ENCODE measurements around the gene NACC2. TPM values are rescaled to one million over a fixed set of nuclear protein-coding genes. Genes with fewer than 3 reads are reported as not detected.

NACC2 gene
- polyA plus RNA-seq, 1 donor (not counting 4 experiments of a cell fraction or from before 2014, with no cell fraction given), result 4.6 TPM

- H4K20me1 ChIP-seq (ENCODE audit: control insufficient read depth, extremely low read depth, insufficient read depth, low read length), result no peaks in the 10 kb centered on the region
- H3K4me2 ChIP-seq (ENCODE audit: control insufficient read depth, extremely low read depth, insufficient read depth, low read depth, low read length), result peak overlapping the region; percentile 76
- peaks cover 0 to 1% of the 10 kb centered on the region in 2 experiments for H3K36me3 ChIP-seq (ENCODE audit: control insufficient read depth in 2 of 2, extremely low read depth in 1 of 2, insufficient read depth in 2 of 2, low read length in 2 of 2)
- H3K9ac ChIP-seq (ENCODE audit: control insufficient read depth, extremely low read depth, insufficient read depth, low read length), result peak overlapping the region; percentile 54
- peak overlapping the region; percentile 33 for H2AFZ ChIP-seq (ENCODE audit: control insufficient read depth, low read length)
- H3K27ac ChIP-seq (ENCODE audit: control insufficient read depth, insufficient read depth, low read length), result peak overlapping the region; percentile 47
- H3K4me1 ChIP-seq (ENCODE audit: control insufficient read depth, extremely low read depth, insufficient read depth, low read length), result peaks cover 33% of the 10 kb centered on the region
- dilution Hi-C loops (cut with MboI; ENCODE audit: extremely low pct_ligation_motif_present, low sequenced_read_pairs), result no loop called here
- no peaks in the 10 kb centered on the region for H3K79me2 ChIP-seq (ENCODE audit: control insufficient read depth, insufficient read depth, low read length)
- H3K27me3 ChIP-seq (ENCODE audit: control insufficient read depth, extremely low read depth, insufficient read depth, low read length), result peaks cover 31% of the 10 kb centered on the region
- H3K4me3 ChIP-seq (ENCODE audit: control insufficient read depth in 2 of 3, extremely low read depth in 1 of 3, insufficient read depth in 2 of 3, low read depth in 1 of 3, low read length in 3 of 3), result peak overlapping the region in 2 of 3 experiments; percentile 14 to 43
- DNase-seq (ENCODE audit: low read depth, low spot score) (no peak), FAIRE-seq (no peak)
- H3K9me1 ChIP-seq (ENCODE audit: control insufficient read depth, extremely low read depth, insufficient read depth, low read length), result no peaks in the 10 kb centered on the region
- H3K9me3 ChIP-seq (ENCODE audit: control insufficient read depth, low read depth, low read length), result peaks cover 6% of the 10 kb centered on the region
- TF ChIP-seq CTCF (optimal IDR thresholded peaks at IDR 0.05 in 1 of 3, IDR thresholded peaks at IDR 0.05 in 1 of 3, conservative IDR thresholded peaks at IDR 0.05 in 1 of 3; ENCODE audit: extremely low read depth in 1 of 3, insufficient read depth in 2 of 3, low read length in 3 of 3) (no peak), EZH2 (IDR thresholded peaks at IDR 0.05; ENCODE audit: low read length) (no peak)
Measured at GRCh38 chr9:136108648-136109266, 13.7 kb upstream of the NACC2 start.

GRCh38 chr9:136107953-136108647 is 13.0 kb upstream of the NACC2 start:
- DNase-seq (ENCODE audit: low read depth, low spot score) (peak; percentile 96), FAIRE-seq (peak; percentile 83)

More at GRCh38 chr9:136107953-136108647, 13.0 kb upstream of the NACC2 start:
- H3K9ac ChIP-seq (ENCODE audit: control insufficient read depth, extremely low read depth, insufficient read depth, low read length), result peak overlapping the region; percentile 54
- H3K79me2 ChIP-seq (ENCODE audit: control insufficient read depth, insufficient read depth, low read length), result no peaks in the 10 kb centered on the region
- H3K27ac ChIP-seq (ENCODE audit: control insufficient read depth, insufficient read depth, low read length), result peak overlapping the region; percentile 47
- H2AFZ ChIP-seq (ENCODE audit: control insufficient read depth, low read length), result peak overlapping the region; percentile 37
- TF ChIP-seq CTCF (optimal IDR thresholded peaks at IDR 0.05 in 1 of 3, IDR thresholded peaks at IDR 0.05 in 1 of 3, conservative IDR thresholded peaks at IDR 0.05 in 1 of 3; ENCODE audit: extremely low read depth in 1 of 3, insufficient read depth in 2 of 3, low read length in 3 of 3) (no peak), EZH2 (IDR thresholded peaks at IDR 0.05; ENCODE audit: low read length) (no peak)
- H3K9me1 ChIP-seq (ENCODE audit: control insufficient read depth, extremely low read depth, insufficient read depth, low read length), result no peaks in the 10 kb centered on the region
- peak overlapping the region in 1 of 3 experiments; percentile 43 for H3K4me3 ChIP-seq (ENCODE audit: control insufficient read depth in 2 of 3, extremely low read depth in 1 of 3, insufficient read depth in 2 of 3, low read depth in 1 of 3, low read length in 3 of 3)
- peaks cover 33% of the 10 kb centered on the region for H3K4me1 ChIP-seq (ENCODE audit: control insufficient read depth, extremely low read depth, insufficient read depth, low read length)
- H3K27me3 ChIP-seq (ENCODE audit: control insufficient read depth, extremely low read depth, insufficient read depth, low read length), result peaks cover 37% of the 10 kb centered on the region
- H4K20me1 ChIP-seq (ENCODE audit: control insufficient read depth, extremely low read depth, insufficient read depth, low read length), result no peaks in the 10 kb centered on the region
- dilution Hi-C loops (cut with MboI; ENCODE audit: extremely low pct_ligation_motif_present, low sequenced_read_pairs), result no loop called here
- peaks cover 6% of the 10 kb centered on the region for H3K9me3 ChIP-seq (ENCODE audit: control insufficient read depth, low read depth, low read length)
- no peaks in the 10 kb centered on the region for H3K36me3 ChIP-seq (ENCODE audit: control insufficient read depth in 2 of 2, extremely low read depth in 1 of 2, insufficient read depth in 2 of 2, low read length in 2 of 2)
- H3K4me2 ChIP-seq (ENCODE audit: control insufficient read depth, extremely low read depth, insufficient read depth, low read depth, low read length), result peak overlapping the region; percentile 76
